Iris pigment epithelial cell (primary cell): ENCODE results near the gene CLTB.
"Not testable (repeated sequence)": the region's sequence is repeated elsewhere in the genome, so short reads cannot be mapped to it uniquely, and the experiment has no call there.

Experiments used
- DNase-seq: peaks from one replicate; pipeline ENCODE4 v3.0.0-alpha.2; 2011; ENCODE audit warnings: low read depth

The CLTB gene

GRCh38 chr5:176415952-176416924 lies at the start of gene CLTB:
Gene CLTB, minus strand, starts transcription at chr5:176416539. Its CDS starts 176 bp downstream, at chr5:176416363.
- DNase-seq, result peak; percentile 80

GRCh38 chr5:176463113-176463764 lies 46.9 kb upstream of the CLTB start:
- DNase-seq, result no peak

DNA sequence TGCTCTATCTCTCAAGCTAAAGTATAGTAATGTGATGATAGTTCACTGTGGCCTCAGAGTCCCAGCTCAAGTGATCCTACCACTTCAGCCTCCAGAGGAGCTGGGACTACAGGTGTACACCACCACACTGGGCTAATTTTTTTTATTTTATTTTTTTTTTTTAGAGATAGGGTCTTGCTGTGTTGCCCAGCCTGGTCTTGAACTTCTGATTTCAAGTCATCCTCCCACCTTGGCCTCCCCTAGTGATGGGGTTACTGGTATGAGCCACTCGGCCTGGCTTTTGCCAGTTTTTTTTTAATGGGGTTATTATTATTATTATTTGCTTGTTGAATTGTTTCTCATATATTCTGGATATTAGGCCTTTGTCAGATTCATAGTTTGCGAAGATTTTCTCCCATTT lies 45.0 kb upstream of the CLTB start:
- DNase-seq, result no peak

GRCh38 chr5:176458904-176459561 lies 42.7 kb upstream of the CLTB start:
- DNase-seq, result no peak

DNA sequence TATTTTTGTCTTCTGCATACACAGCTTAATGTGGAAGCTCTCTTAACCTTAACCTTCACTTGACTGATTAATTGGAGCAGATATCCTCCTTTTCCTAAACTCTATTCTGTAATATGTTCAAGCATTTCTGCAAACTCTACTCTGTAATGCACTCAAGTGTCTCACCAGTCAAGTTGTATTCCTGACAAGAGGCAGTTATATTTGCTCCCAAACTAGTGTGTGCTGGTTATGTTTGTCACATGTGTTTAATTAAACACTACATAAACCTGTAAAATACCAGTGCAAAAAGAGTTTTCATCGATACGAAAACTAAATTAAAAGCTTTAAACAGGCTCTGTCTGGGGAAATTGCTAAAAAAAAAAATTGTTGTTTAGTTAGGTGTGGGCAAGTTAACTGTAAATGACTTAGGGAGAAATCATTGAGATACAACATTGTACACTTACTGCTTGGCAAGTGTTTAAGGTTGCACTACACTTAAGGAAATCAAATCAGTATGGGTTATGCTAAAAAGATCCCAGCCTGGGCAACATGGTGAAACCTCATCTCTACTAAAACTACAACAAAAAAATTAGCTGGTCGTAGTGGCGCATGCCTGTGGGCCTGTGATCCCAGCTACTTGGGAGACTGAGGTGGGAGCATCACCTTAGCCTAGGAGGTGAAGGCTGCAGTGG lies 38.5 kb upstream of the CLTB start:
- DNase-seq, result no peak

DNA sequence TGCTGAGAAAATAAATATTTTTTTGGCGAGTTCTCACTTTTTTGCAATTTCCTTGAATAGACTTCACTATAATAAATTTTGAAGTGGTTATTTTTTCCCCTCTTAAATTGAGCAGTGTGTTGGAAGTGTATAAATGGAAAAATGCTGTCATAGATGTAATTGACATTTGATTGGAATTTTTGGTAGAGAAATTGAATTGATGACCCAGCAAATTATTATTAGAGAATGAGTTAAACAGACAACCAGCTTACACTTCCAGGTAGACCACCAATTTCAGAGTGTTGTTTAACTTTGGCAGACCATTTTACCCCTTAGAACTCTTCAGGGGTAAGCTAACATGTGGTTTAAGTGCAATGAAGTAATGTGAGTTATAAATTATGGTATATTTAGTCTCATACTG lies 33.7 kb upstream of the CLTB start:
- no peak for DNase-seq

DNA sequence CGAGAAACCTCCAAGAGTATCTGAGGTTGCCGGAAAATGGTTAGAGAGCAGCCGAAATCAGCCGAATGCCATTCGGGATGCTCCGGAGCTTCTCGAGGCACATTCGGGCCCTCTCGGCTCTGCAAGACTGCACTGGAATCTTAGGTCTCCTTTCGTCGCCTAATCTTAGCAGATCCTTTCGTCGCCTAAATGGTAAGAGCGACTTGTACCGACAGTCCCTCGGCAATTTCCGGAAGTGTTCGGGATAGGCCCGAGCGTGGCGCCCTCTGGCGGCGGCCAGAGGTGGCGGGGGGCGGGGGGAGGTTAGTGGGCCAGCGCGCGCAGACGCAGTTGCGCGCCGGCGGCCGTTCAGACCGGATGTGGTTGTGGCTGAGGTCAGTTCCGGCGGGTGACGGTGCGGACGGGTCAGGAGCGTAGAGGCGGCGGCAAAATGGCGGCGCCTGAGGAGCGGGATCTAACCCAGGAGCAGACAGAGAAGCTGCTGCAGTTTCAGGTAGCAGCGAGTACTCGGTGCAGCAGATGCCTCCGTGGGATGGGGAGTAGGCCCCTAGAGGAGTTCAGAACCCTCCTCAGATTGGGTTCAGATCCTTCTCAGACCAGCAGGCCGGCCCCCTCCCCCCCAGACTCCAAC lies 31.8 kb upstream of the CLTB start, which contains the start of gene FAF2:
TSS of gene FAF2 (plus strand) at position 408 of the 631 bp plus-strand sequence. CDS start at position 431, 23 bp downstream.
- peak; percentile 99 for DNase-seq

DNA sequence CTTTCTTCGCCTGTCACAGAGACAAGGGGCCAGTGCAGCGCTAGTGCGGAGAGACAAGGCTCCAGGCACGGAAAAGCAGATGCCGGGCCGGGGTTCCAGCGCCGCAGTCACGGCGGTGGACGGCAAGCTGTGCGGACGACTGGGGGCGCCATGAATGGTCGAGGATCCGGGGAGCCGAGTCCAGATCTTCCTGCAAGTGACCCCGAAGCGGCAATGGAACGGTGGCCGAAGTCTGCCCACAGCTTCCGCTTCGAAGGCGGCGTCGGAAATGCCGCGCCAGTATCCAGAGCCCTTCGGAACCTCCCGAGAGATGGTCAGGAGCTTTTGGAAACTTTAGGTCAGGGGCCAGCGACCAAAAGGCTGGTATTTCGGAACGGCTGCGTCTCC lies 31.2 kb upstream of the CLTB start:
- no peak for DNase-seq

- DNase-seq, result no peak
Measured at GRCh38 chr5:176446884-176447590, 30.7 kb upstream of the CLTB start.

DNA sequence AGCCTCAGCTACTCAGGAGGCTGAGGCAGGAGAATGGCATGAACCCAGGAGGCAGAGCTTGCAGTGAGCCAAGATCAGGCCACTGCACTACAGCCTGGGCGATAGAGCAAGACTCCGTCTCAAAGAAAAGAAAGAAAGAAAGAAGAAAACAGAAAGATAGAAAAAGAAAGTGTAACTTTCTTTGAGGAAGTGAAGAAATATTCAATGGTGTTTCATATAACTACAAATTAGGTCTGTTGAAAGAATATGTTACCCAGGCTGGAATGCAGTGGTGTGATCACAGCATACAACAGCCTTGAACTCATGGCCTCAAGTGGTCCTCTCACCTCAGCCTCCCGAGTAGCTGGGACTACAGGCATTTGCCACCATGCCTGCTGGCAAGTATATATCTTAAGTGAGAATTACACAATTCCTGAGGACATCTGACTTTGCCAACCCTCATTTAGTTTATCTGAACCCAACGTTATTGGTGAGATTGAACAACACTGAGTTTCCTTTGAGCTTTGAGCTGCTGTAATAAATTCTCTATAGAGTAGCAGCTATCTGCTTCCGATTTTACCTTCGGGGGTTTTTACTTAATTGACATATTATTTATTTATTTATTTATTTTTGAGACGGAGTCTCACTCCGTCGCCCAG lies 29.8 kb upstream of the CLTB start:
- DNase-seq, result no peak

DNA sequence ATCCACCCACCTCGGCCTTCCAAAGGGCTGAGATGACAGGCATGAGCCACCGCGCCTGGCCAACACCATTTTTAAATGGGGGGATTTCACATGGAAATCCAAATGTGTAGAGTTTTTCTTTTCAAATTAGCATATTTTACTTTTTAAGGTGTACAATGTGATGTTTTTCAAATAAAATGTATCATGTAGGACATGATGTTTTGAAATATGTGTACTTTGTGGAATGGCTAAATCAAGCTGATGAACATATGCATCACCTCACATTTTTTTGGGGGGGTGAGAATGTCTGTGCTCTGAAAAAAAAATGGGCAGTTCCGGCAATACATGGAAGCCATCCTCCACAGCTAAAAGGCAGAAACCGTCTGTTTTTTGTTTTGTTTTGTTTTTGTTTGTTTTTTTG lies 28.4 kb upstream of the CLTB start:
- no peak for DNase-seq

GRCh38 chr5:176442911-176443310 lies 26.6 kb upstream of the CLTB start:
- not testable (repeated sequence) for DNase-seq

GRCh38 chr5:176441921-176442323 lies 25.6 kb upstream of the CLTB start:
- DNase-seq, result peak; percentile 66

DNA sequence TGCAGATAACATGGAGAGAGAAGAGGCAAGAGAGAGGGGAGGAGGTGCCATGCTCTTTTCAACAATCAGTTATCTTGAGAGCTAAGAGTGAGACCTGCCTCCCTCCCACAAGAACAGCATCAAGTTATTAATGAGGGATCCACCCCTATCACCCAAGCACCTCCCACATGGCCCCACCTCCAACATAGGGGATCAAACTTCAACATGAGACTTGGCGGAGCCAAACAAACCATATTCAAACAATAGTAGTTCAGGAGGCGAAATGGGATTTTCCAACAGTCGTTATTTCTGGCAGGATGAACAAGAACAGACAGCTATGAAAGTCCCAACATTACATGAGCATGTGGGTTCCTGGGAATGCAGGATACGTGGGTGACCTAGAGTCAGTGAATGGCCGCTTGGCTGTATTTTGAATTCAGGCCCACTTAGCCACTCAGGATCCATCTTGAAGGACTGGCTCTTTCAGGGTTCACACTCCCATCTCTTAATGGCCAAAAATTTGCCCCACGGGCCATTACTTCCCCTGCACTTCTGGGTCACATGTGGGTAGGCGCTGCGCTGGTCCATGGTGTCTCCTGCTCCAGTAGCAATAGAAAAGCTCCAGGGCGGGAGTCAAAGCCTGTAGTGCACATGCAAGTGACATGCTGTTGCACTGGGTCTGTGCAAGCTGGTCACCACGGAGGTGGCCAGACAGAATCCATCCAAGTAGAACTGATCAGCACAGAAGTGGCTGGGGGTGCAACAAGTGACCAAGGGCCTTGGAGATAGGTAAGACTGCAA lies 24.8 kb upstream of the CLTB start:
- no peak for DNase-seq

GRCh38 chr5:176438959-176439757 lies 22.8 kb upstream of the CLTB start:
- peak; percentile 96 for DNase-seq

DNA sequence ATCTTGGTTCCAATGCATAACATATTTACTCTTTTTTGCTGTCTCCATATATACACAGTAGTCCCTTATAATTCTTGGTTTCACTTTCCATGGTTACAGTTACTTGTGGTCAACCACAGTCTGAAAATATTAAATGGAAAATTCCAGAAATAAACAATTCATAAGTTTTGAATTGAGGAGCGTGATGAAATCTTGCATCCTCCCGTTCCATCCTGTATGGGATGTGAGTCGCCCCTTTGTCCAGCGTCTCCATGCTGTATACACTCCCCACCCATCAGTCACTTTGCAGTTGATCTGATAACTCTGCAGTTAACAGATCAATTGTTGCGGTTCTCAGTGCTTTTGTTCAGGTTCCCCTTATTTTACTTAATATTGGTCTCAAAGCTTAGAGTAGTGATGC lies 20.3 kb upstream of the CLTB start:
- peak; percentile 60 for DNase-seq

GRCh38 chr5:176432707-176433106 lies 16.4 kb upstream of the CLTB start:
- no peak for DNase-seq

- no peak for DNase-seq
Measured at GRCh38 chr5:176429972-176430371, 13.6 kb upstream of the CLTB start.

GRCh38 chr5:176427971-176428370 lies 11.6 kb upstream of the CLTB start:
- DNase-seq, result no peak
